WI38 (cell line): Measurements from ENCODE around the gene CHIT1.
"Not testable (repeated sequence)": the region's sequence is repeated elsewhere in the genome, so short reads cannot be mapped to it uniquely, and the experiment has no call there.

Experiments used
- H3K4me3 ChIP-seq: 2 replicates; pipeline ENCODE4 v1.5.1; 2011; ENCODE audit warnings: low read depth, mild to moderate bottlenecking, control low read depth, low read length
- TF ChIP-seq, protein P1 (sequence below): IDR thresholded peaks from 2 replicates; pipeline ENCODE4 v1.5.1; 2012; ENCODE audit warnings: low read depth, mild to moderate bottlenecking, control low read depth, low read length

The CHIT1 gene

GRCh38 chr1:203239081-203239480 is 9.6 kb upstream of the CHIT1 start:
- H3K4me3 ChIP-seq: no peak overlapping the region
- TF ChIP-seq, protein P1, sequence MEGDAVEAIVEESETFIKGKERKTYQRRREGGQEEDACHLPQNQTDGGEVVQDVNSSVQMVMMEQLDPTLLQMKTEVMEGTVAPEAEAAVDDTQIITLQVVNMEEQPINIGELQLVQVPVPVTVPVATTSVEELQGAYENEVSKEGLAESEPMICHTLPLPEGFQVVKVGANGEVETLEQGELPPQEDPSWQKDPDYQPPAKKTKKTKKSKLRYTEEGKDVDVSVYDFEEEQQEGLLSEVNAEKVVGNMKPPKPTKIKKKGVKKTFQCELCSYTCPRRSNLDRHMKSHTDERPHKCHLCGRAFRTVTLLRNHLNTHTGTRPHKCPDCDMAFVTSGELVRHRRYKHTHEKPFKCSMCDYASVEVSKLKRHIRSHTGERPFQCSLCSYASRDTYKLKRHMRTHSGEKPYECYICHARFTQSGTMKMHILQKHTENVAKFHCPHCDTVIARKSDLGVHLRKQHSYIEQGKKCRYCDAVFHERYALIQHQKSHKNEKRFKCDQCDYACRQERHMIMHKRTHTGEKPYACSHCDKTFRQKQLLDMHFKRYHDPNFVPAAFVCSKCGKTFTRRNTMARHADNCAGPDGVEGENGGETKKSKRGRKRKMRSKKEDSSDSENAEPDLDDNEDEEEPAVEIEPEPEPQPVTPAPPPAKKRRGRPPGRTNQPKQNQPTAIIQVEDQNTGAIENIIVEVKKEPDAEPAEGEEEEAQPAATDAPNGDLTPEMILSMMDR: no peak

GRCh38 chr1:203238535-203238934 is 9.1 kb upstream of the CHIT1 start:
- H3K4me3 ChIP-seq: no peak overlapping the region
- TF ChIP-seq, protein P1: no peak

- H3K4me3 ChIP-seq: not testable (repeated sequence)
Observed at GRCh38 chr1:203234901-203235300, 5.4 kb upstream of the CHIT1 start.

DNA sequence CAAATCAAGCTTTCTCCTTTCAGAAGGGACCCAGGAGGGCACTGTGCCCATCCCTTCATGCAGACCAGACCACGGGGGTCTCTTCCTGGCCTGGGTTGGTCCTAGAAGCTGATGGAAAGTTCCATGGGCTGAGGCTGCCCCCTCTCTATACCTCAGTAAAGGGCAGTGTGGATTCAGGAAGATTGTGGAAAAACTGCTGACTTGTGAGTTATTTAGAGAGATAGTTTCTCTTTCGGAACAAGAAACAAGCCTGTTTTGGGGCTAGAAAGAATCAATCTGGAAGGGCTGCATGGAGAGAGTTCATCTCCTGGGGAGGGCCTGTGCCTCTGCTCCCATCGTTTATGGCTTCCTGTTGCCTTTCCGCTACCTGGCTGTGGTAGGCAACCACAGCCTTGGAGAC is 803 bp downstream of the CHIT1 start:
- TF ChIP-seq, protein P1: no peak
- no peak overlapping the region for H3K4me3 ChIP-seq

DNA sequence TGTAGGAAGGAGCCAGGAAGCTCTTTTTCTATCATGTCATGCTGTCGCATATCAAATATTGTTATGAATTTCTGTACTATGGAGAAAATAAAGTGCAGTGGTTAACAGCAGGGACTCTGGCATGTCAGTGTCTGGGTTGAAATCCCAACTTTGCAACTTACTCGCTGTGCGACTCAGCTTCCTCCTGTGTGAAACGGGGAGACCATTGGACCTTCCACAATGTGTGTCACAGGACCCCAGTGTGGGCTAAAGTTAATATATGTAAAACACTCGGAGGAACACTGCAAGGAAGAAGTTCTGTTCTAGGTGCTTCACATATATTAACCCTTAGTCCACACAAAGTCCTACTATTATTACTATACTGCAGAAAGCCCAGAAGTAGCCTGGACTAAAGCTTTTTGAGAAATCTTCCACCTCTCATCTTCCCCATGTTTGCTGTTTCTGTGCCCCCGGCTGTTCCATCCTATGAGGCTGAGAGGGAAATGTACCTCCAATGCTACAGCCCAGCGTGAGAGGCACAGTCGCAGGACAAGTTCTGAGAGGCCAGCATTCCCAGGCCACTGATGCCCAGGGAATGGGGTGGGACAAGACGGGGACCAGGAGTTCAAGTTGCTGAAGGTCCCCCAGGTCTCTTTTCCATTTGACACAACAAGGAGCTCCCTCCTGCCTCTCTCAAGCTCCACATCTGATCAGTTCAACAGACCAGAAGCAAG is 1.9 kb downstream of the CHIT1 start:
- TF ChIP-seq, protein P1: no peak
- no peak overlapping the region for H3K4me3 ChIP-seq

DNA sequence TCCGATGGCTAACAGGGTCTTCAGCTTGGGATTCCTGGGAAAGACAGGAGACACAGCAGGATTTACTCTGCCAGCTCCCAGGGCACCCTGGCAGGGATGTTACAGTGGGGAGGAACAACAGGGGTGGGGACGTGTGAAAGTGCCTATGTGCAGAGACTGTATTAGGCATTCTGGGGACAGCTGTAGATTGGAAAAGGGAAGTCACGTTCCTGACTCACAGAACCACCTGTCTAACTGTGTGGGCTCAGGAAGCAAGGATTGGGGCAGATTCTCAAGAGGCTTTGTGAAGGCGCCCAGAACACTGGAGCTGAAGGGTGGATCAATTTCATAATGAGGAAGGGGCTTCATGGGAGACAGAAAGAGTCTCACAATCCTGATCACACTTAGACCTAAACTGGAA is 4.4 kb downstream of the CHIT1 start:
- no peak overlapping the region for H3K4me3 ChIP-seq
- TF ChIP-seq, protein P1: no peak

DNA sequence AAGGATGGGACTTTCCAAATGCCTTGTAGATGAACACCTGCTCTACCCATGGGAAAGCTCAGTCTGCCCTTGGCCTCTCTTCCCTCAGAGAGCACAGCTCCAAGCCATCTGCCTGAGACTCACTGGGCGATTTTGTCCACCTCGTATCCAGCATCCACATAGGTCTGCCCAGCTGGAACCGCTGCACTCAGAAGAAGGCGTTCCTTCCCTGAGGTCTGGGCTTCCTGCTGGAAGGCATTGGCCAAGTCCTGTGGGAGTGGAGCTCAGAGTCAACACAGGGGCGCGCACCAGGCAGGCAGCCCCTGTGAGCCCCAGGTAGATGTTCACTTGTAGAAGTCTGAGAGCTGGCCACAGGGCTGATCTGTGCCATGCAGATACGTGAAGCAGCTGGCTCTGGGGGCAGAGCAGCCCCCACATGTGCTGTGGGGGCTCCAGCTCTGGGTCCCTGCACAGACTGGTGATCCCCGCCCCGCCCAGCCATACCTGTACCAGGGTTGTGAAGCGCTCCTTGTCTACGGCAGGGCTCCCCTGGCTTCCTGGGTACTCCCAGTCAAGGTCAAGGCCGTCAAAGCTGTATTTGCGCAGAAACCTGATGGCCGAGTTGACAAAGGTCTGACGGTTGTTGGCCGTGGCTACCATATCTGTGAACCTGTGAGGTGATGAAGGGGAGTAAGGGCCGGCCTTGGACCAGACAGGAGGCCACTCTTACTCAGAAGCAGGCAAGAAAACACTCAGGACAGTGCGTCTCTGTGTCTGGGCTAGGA is 6.3 kb downstream of the CHIT1 start:
- TF ChIP-seq, protein P1: no peak
- H3K4me3 ChIP-seq: no peak overlapping the region
